Measurements from ENCODE around the gene PHOX2A. TPM values are rescaled to one million over a fixed set of nuclear protein-coding genes. Genes with fewer than 3 reads are reported as not detected.

PHOX2A gene
- total RNA-seq, 1 experiment from 2014 or later: not detected

DNA sequence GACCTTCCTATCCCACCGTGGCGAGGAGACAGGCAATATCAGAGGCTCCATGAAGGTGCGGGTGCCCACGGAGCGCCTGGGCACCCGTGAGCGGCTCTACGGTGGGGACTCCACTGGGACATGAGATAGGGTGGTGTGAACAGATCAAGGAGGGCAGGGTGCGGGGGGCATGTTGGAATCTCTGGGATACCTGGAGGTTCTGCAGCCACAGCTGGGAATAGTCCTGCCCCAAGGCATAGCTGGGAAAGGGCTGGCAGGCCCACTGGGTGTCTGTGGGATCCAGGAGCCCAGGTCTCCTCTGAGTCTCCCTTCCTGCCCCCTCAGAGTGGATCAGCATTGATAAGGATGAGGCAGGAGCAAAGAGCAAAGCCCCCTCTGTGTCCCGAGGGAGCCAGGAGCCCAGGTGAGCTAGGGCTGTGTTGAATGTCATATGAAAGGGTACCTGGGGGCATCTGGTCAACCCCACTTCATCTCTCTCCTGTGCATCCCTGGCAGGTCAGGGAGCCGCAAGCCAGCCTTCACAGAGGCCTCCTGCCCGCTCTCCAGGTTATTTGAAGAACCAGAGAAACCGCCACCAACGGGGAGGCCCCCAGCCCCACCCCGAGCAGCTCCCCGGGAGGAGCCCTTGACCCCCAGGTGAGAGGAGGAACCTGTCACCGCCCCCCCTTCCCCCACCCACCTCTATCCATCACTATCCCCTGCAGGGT, 8.5 kb downstream of the PHOX2A start:
- Histone ChIP-seq H4K20me1 (ENCODE audit: insufficient read depth) (peaks cover 20% of the 10 kb centered on the region), H3K4me2 (no peak overlapping the region), H3K36me3 (ENCODE audit: low read depth) (peaks cover 17% of the 10 kb centered on the region; the same call in 1 of the 2 replicates), H3K79me2 (ENCODE audit: low read depth) (no peaks in the 10 kb centered on the region), H3K4me3 (no peak overlapping the region), H3K9me2 (ENCODE audit: insufficient read depth) (no peaks in the 10 kb centered on the region), H3K27me3 (ENCODE audit: insufficient read depth, low read depth) (no peaks in the 10 kb centered on the region), H3F3A (ENCODE audit: insufficient read depth, low read depth) (peaks cover 41% of the 10 kb centered on the region), H3K27ac (no peak overlapping the region), H2AFZ (no peak overlapping the region), H3K4me1 (replicated peaks; ENCODE audit: insufficient read depth) (no peaks in the 10 kb centered on the region), H3K9me3 (ENCODE audit: insufficient read depth, low read depth) (no peaks in the 10 kb centered on the region)
- POLR2A ChIA-PET (ENCODE audit: unreplicated experiment): interaction anchor here (0.7 kb wide), 1 partner anchor 70 kb away, joined by 3 read pairs; no protein-coding TSS in a partner anchor
- DNase-seq: no peak
- intact Hi-C loops (cut with micrococcal nuclease; ENCODE audit: unreplicated experiment): no loop called here
- no TSS peak for BruUV-seq (replicated peaks)
- CTCF ChIA-PET: no interaction called here
- TF ChIP-seq CTCF (conservative IDR thresholded peaks at IDR 0.05) (no peak), EZH2 (IDR thresholded peaks at IDR 0.05; ENCODE audit: low read depth) (no peak)

DNA sequence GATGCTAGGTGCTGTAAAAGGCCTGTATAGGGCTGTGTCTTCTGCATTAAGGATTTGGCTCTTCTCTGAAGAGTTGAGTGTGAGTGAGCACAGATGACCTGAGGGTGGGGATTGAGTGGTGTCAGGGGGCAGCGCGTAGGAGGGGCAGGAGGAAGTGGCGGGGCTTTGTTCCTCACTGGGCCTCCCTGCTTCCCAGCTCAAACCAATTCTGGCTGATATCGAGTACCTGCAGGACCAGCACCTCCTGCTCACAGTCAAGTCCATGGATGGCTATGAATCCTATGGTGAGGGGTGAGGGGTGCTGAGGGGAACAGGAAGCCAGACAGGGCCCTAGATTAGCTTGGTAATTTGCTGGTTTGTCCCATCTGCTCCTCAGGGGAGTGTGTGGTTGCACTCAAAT, 9.1 kb downstream of the PHOX2A start:
- CTCF ChIA-PET: no interaction called here
- no peak overlapping the region for H3K4me2 ChIP-seq

GRCh38 chr11:72234514-72234830, 9.5 kb downstream of the PHOX2A start:
- H3K4me2 ChIP-seq: no peak overlapping the region
- intact Hi-C loops (cut with micrococcal nuclease; ENCODE audit: unreplicated experiment): no loop called here
- peaks cover 41% of the 10 kb centered on the region for H3F3A ChIP-seq (ENCODE audit: insufficient read depth, low read depth)
- peaks cover 20% of the 10 kb centered on the region for H4K20me1 ChIP-seq (ENCODE audit: insufficient read depth)
- ChIA-PET POLR2A (ENCODE audit: unreplicated experiment) (interaction anchor here (0.6 kb wide), 1 partner anchor 256 kb away, joined by 4 read pairs; no protein-coding TSS in a partner anchor), CTCF (no interaction called here)
- no peak overlapping the region for H3K27ac ChIP-seq
- H3K9me2 ChIP-seq (ENCODE audit: insufficient read depth): no peaks in the 10 kb centered on the region
- TF ChIP-seq CTCF (conservative IDR thresholded peaks at IDR 0.05) (no peak), EZH2 (IDR thresholded peaks at IDR 0.05; ENCODE audit: low read depth) (no peak)
- H3K79me2 ChIP-seq (ENCODE audit: low read depth): no peaks in the 10 kb centered on the region
- H3K36me3 ChIP-seq (ENCODE audit: low read depth): peaks cover 17% of the 10 kb centered on the region
- no peaks in the 10 kb centered on the region for H3K27me3 ChIP-seq (ENCODE audit: insufficient read depth, low read depth)
- H2AFZ ChIP-seq: no peak overlapping the region
- no TSS peak for BruUV-seq (replicated peaks)
- H3K4me3 ChIP-seq: no peak overlapping the region
- DNase-seq: no peak
- H3K9me3 ChIP-seq (ENCODE audit: insufficient read depth, low read depth): no peaks in the 10 kb centered on the region
- H3K4me1 ChIP-seq (replicated peaks; ENCODE audit: insufficient read depth): no peaks in the 10 kb centered on the region

More for the DNA sequence above, 9.1 kb downstream of the PHOX2A start:
- Histone ChIP-seq H3K79me2 (ENCODE audit: low read depth) (no peaks in the 10 kb centered on the region), H3K27me3 (ENCODE audit: insufficient read depth, low read depth) (no peaks in the 10 kb centered on the region), H3K4me1 (replicated peaks; ENCODE audit: insufficient read depth) (no peaks in the 10 kb centered on the region), H4K20me1 (ENCODE audit: insufficient read depth) (peaks cover 20% of the 10 kb centered on the region), H3K36me3 (ENCODE audit: low read depth) (peaks cover 17% of the 10 kb centered on the region; the same call in 1 of the 2 replicates), H3F3A (ENCODE audit: insufficient read depth, low read depth) (peaks cover 41% of the 10 kb centered on the region), H2AFZ (no peak overlapping the region), H3K9me2 (ENCODE audit: insufficient read depth) (no peaks in the 10 kb centered on the region), H3K9me3 (ENCODE audit: insufficient read depth, low read depth) (no peaks in the 10 kb centered on the region), H3K27ac (no peak overlapping the region), H3K4me3 (no peak overlapping the region)
- intact Hi-C loops (cut with micrococcal nuclease; ENCODE audit: unreplicated experiment): no loop called here
- TF ChIP-seq CTCF (conservative IDR thresholded peaks at IDR 0.05): no peak
- TF ChIP-seq EZH2 (IDR thresholded peaks at IDR 0.05; ENCODE audit: low read depth): no peak
- DNase-seq: no peak
- no TSS peak for BruUV-seq (replicated peaks)
- POLR2A ChIA-PET (ENCODE audit: unreplicated experiment): interaction anchor here (0.6 kb wide), 1 partner anchor 256 kb away, joined by 4 read pairs; no protein-coding TSS in a partner anchor

All from PC-9 (cell line).